ENCODE results near the gene CELSR1.

Gene CELSR1

DNA sequence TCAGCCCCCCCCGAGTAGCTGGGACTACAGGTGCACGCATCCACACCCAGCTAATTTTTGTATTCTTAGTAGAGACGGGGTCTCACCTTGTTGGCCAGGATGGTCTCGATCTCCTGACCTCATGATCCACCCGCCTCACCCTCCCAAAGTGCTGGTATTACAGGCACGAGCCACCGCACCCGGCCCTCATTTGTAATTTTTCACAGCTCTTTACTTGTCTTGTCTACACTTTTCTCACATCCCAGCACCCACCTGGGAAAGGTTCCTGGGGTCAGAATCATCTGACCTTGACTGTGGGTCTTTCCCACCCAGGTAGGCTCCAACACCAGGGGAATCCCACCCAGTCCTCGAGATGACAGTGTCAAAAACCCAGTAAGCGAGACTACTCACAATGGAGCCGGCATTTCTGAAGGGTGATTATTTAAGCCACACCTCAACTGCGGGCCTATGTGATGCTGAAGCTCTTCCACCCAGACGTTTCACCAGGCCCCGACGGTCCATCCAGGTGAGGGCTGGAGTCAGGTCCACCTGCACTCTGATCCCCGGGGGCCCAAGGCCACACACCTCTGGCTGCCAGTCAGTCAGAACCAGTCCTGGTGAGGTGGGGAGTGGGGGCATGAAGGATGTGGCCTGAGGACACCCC, 23.4 kb downstream of the CELSR1 start:
- Histone ChIP-seq H4K20me1 (ENCODE audit: insufficient read depth) (no peaks in the 10 kb centered on the region), H3K27ac (no peak overlapping the region), H2AFZ (ENCODE audit: low read depth) (no peak overlapping the region), H3K4me1 (ENCODE audit: low read depth, poor library complexity, severe bottlenecking) (no peaks in the 10 kb centered on the region), H3K79me2 (ENCODE audit: insufficient read depth, low read depth) (no peaks in the 10 kb centered on the region), H3K4me3 (IDR thresholded peaks at IDR 0.05; ENCODE audit: insufficient read depth, low read depth, low read length) (no peak overlapping the region), H3K27me3 (ENCODE audit: insufficient read depth, low read depth) (no peaks in the 10 kb centered on the region), H3K4me2 (no peak overlapping the region), H3K9ac (no peak overlapping the region), H3K36me3 (ENCODE audit: insufficient read depth) (no peaks in the 10 kb centered on the region)
- TF ChIP-seq, protein P1, sequence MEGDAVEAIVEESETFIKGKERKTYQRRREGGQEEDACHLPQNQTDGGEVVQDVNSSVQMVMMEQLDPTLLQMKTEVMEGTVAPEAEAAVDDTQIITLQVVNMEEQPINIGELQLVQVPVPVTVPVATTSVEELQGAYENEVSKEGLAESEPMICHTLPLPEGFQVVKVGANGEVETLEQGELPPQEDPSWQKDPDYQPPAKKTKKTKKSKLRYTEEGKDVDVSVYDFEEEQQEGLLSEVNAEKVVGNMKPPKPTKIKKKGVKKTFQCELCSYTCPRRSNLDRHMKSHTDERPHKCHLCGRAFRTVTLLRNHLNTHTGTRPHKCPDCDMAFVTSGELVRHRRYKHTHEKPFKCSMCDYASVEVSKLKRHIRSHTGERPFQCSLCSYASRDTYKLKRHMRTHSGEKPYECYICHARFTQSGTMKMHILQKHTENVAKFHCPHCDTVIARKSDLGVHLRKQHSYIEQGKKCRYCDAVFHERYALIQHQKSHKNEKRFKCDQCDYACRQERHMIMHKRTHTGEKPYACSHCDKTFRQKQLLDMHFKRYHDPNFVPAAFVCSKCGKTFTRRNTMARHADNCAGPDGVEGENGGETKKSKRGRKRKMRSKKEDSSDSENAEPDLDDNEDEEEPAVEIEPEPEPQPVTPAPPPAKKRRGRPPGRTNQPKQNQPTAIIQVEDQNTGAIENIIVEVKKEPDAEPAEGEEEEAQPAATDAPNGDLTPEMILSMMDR (conservative IDR thresholded peaks at IDR 0.05; ENCODE audit: low read depth, low read length), result no peak

DNA sequence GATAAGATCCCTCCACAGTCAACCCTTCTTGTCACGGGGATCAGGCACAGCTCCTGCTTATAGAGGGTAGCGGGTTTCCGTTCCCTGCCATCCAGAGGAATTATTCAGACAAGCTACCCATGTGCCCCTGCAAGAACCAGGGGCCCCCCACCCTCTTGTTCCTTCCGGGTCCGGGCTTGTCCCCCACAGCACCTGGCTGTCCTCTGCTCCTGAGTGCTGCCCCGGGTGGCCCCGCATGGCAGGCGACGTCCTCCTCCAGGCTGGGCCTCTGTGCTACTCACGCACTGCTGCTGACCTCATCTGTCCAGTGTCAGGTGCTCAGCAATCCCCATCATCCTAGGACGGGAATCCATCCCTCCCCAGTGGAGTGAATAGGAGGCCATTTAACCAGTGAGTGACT, 24.7 kb downstream of the CELSR1 start:
- H3K79me2 ChIP-seq (ENCODE audit: insufficient read depth, low read depth), result no peaks in the 10 kb centered on the region
- H3K27ac ChIP-seq, result no peak overlapping the region
- H3K4me1 ChIP-seq (ENCODE audit: low read depth, poor library complexity, severe bottlenecking), result no peaks in the 10 kb centered on the region
- H3K36me3 ChIP-seq (ENCODE audit: insufficient read depth), result no peaks in the 10 kb centered on the region
- TF ChIP-seq, protein P1 (conservative IDR thresholded peaks at IDR 0.05; ENCODE audit: low read depth, low read length), result no peak
- H4K20me1 ChIP-seq (ENCODE audit: insufficient read depth), result no peaks in the 10 kb centered on the region
- no peak overlapping the region for H3K4me2 ChIP-seq
- H2AFZ ChIP-seq (ENCODE audit: low read depth), result no peak overlapping the region
- H3K27me3 ChIP-seq (ENCODE audit: insufficient read depth, low read depth), result no peaks in the 10 kb centered on the region
- no peak overlapping the region for H3K9ac ChIP-seq
- no peak overlapping the region for H3K4me3 ChIP-seq (IDR thresholded peaks at IDR 0.05; ENCODE audit: insufficient read depth, low read depth, low read length)

DNA sequence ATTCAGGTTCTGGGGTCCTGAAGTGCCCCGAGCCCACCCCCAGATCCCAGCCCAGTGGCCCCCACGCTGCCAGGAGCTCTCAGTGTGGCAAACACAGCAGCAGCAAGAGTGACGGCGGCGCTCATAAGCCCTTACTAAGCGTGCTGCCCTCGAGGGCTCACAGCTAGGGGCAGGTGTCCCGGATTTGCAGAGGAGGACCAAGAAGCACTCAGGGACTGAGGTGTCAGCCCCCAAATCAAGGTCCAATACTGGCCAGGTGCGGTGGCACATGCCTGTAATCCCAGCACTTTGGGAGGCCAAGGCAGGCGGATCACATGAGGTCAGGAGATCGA, 25.4 kb downstream of the CELSR1 start:
- TF ChIP-seq, protein P1 (conservative IDR thresholded peaks at IDR 0.05; ENCODE audit: low read depth, low read length), result no peak
- Histone ChIP-seq H3K79me2 (ENCODE audit: insufficient read depth, low read depth) (no peaks in the 10 kb centered on the region), H4K20me1 (ENCODE audit: insufficient read depth) (no peaks in the 10 kb centered on the region), H3K27me3 (ENCODE audit: insufficient read depth, low read depth) (no peaks in the 10 kb centered on the region), H3K4me3 (IDR thresholded peaks at IDR 0.05; ENCODE audit: insufficient read depth, low read depth, low read length) (no peak overlapping the region), H3K9ac (no peak overlapping the region), H3K36me3 (ENCODE audit: insufficient read depth) (no peaks in the 10 kb centered on the region), H3K27ac (no peak overlapping the region), H3K4me2 (no peak overlapping the region), H2AFZ (ENCODE audit: low read depth) (no peak overlapping the region), H3K4me1 (ENCODE audit: low read depth, poor library complexity, severe bottlenecking) (no peaks in the 10 kb centered on the region)

DNA sequence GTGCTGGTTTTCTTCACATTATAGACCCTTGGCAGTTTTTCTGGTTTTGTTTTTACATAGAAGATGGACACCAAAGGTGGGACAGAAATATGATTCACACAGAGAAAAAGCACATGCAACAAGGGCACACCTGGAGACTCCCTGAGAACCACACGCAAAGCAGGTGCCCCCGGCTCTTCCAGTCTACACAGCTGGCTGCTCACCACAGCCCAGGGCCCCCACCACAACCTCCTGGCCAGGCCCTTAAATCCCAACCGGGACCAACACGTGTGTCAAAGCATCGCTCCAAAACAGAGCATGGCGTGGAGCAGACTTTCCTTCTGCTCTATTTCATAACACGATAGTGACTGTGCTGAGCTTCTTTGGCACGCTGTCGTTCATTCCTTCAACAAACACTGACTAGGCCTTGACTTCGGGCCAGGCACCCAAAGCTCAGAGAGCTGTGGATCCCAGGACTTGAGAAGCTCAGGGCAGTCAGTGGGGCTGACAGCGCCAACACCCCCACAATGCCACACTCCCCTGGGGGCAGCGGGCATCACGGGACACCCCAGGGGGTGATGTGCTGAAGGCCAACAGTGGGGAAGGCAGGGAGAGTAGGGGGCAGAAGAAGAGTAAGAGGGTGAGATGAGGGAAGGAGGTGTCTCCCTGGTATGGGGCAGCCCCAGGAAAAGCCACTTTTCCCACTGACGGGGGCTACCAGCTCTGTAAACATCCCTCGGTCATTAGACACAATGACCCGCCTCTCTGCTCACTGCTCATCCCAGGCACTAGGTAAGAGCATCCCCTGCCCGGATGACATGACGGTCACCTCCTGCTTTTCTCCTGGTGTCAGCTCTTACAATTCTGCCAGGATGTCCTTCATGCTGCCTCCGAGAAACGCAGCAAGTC, 26.0 kb downstream of the CELSR1 start:
- Histone ChIP-seq H3K4me1 (ENCODE audit: low read depth, poor library complexity, severe bottlenecking) (no peaks in the 10 kb centered on the region), H3K4me3 (IDR thresholded peaks at IDR 0.05; ENCODE audit: insufficient read depth, low read depth, low read length) (no peak overlapping the region), H3K27me3 (ENCODE audit: insufficient read depth, low read depth) (no peaks in the 10 kb centered on the region), H3K9ac (no peak overlapping the region), H3K36me3 (ENCODE audit: insufficient read depth) (no peaks in the 10 kb centered on the region), H4K20me1 (ENCODE audit: insufficient read depth) (no peaks in the 10 kb centered on the region), H3K27ac (no peak overlapping the region), H3K4me2 (no peak overlapping the region), H3K79me2 (ENCODE audit: insufficient read depth, low read depth) (no peaks in the 10 kb centered on the region), H2AFZ (ENCODE audit: low read depth) (no peak overlapping the region)
- TF ChIP-seq, protein P1 (conservative IDR thresholded peaks at IDR 0.05; ENCODE audit: low read depth, low read length), result no peak
